ENCODE data around the gene ELOB. TPM values are rescaled to one million over a fixed set of nuclear protein-coding genes. Genes with fewer than 3 reads are reported as not detected.
A peak's percentile ranks its signal among the peaks of the same experiment; 100 is the strongest.

Gene ELOB
- total RNA-seq, 2 experiments from 2014 or later: 165 to 175 TPM

DNA sequence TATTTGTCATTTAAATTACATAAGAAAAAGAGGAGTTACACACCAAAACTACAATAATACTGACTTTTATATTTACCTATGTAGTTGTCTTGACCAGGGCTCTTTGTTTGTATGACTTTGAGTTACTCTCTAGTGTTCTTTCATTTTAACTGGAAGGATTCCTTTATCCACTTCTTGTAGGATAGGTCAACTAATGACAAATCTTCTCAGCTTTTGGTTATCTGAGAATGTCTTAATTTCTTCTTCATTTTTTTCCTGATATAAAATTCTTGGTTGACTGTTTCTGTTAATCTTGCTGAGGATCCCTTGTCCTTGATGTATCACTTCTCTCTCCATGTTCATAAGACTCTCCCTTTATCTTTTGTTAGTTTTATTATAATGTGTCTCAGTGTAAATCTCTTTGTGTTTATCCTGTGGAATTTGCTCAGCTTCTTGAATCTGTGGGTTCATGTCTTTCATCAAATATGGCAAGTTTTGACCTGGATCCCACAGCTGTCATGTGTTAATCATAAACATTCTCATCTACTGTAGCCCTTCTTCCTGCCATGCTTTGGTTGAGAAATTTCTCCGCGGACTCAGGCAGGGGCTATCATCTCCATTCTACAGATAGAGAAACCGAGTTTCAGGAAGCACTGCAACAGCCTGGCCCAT is 26.6 kb upstream of the ELOB start:
- Mint-ChIP-seq H3K9me3 (peaks cover 13% of the 10 kb centered on the region), H3K27me3 (peaks cover 19% of the 10 kb centered on the region), H3K4me1 (ENCODE audit: low read depth) (no peaks in the 10 kb centered on the region), H3K36me3 (no peaks in the 10 kb centered on the region), H3K27ac (no peak overlapping the region), H3K4me3 (no peak overlapping the region)
- POLR2A ChIA-PET: no interaction called here
- intact Hi-C loops (cut with micrococcal nuclease): no loop called here
- DNase-seq: no peak
- CTCF ChIA-PET: no interaction called here

DNA sequence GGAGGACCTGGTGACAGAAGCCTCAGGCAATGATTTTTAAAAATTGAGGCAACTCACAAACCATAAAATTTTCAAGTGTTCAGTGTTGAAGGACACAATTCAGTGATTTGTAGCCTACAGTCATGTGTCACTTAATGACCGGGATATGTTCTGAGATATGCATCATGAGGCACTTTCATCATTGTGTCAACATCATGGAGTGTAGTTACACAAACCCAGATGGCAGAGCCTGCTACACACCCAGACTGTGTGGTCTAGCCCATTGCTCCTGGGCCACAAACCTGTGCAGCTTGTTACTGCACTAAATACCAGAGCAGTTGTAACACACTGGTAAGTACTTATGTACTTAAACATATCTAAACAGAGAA is 22.8 kb upstream of the ELOB start:
- intact Hi-C loops (cut with micrococcal nuclease): no loop called here
- Mint-ChIP-seq H3K4me3 (no peak overlapping the region), H3K9me3 (peaks cover 13% of the 10 kb centered on the region), H3K27ac (no peak overlapping the region), H3K4me1 (ENCODE audit: low read depth) (no peaks in the 10 kb centered on the region), H3K36me3 (no peaks in the 10 kb centered on the region), H3K27me3 (peaks cover 6% of the 10 kb centered on the region)
- ChIA-PET POLR2A (no interaction called here), CTCF (no interaction called here)
- DNase-seq: no peak

DNA sequence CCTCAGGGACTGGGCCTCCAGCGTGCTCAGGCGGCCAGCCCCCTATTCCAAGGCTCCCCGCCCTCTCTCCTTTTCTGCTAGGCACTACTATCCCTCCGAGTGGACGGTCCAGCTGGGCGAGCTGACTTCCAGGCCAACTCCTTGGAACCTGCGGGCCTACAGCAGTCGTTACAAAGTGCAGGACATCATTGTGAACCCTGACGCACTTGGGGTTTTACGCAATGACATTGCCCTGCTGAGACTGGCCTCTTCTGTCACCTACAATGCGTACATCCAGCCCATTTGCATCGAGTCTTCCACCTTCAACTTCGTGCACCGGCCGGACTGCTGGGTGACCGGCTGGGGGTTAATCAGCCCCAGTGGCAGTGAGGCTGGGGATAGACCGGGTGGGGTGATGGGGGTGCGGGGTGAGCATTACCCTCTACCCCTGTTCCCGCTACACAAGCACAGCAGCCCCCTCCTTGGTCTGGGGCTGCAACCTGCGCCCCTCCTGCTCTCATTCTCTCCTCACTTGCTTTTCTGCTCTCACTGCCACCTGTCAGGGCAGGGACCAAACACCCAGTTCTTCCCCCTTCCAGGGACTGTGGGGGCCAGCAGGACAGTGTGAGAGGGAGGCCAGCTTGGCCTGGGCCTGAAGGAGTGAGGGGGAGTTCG is 22.3 kb upstream of the ELOB start:
- ChIA-PET CTCF (no interaction called here), POLR2A (no interaction called here)
- DNase-seq: no peak
- no peak overlapping the region for H3K4me3 Mint-ChIP-seq
- H3K27ac Mint-ChIP-seq: no peak overlapping the region
- H3K4me1 Mint-ChIP-seq (ENCODE audit: low read depth): no peaks in the 10 kb centered on the region
- no peaks in the 10 kb centered on the region for H3K36me3 Mint-ChIP-seq
- peaks cover 9% of the 10 kb centered on the region for H3K27me3 Mint-ChIP-seq
- intact Hi-C loops (cut with micrococcal nuclease): no loop called here
- peaks cover 9% of the 10 kb centered on the region for H3K9me3 Mint-ChIP-seq

DNA sequence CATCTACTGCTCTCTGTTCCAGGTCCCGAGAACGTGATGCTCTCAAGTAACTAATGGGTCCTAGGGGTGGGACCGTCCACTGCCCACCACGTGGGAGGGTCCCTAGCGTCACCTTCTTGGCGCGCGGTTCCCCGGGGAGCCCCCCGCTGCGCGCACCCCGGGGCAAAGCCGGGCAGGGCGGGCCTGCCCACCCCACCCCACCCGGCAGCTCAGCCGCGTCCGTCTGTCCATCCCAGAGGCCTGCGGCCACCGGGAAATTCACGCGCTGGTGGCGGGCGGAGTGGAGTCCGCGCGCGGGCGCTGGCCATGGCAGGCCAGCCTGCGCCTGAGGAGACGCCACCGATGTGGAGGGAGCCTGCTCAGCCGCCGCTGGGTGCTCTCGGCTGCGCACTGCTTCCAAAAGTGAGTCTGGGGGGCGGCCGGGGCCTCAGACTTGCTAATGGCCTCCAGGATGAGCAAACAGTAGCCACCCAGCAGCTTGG is 21.7 kb upstream of the ELOB start:
- Mint-ChIP-seq H3K36me3 (no peaks in the 10 kb centered on the region), H3K9me3 (peaks cover 3% of the 10 kb centered on the region), H3K4me1 (ENCODE audit: low read depth) (no peaks in the 10 kb centered on the region), H3K27me3 (peaks cover 12% of the 10 kb centered on the region), H3K4me3 (no peak overlapping the region), H3K27ac (no peak overlapping the region)
- POLR2A ChIA-PET: no interaction called here
- intact Hi-C loops (cut with micrococcal nuclease): no loop called here
- no peak for DNase-seq
- CTCF ChIA-PET: no interaction called here

DNA sequence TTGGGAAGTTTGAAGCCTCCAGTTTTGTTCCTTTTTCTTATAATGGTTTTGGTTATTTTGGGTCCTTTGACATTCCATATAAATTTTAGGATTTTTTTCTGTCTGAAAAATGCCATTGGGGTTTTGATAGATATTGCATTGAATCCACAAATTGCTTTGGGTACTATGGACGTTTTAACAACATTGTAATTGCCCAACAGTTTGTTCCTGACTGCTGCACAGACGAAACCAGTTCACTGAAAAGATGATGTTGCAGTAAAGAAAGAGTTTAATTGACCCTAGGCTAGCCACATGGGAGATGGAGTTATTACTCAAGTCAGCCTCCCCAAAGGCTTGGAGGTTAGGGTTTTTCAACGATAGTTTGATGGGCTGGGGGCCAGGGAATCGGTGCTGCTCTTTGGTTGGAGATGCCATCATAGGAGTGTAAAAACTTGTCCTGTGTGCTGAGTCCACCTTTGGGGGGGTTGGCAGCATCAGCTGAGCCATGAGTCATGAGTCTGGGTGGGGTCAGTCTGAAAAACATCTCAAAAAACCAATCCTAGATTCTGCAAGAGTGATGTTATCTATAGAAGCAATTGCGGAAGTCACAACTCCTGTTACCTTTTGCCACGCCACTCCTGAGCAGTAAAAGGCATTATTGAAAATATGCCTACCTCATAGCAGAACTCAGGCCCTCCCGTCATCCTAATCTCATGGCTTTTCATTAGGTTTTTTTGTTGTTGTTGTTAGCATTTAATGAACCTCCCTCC is 18.5 kb upstream of the ELOB start:
- POLR2A ChIA-PET: no interaction called here
- intact Hi-C loops (cut with micrococcal nuclease): no loop called here
- Mint-ChIP-seq H3K4me3 (no peak overlapping the region), H3K27me3 (peaks cover 21% of the 10 kb centered on the region), H3K9me3 (no peaks in the 10 kb centered on the region), H3K4me1 (ENCODE audit: low read depth) (no peaks in the 10 kb centered on the region), H3K27ac (no peak overlapping the region), H3K36me3 (no peaks in the 10 kb centered on the region)
- CTCF ChIA-PET: no interaction called here
- DNase-seq: no peak

DNA sequence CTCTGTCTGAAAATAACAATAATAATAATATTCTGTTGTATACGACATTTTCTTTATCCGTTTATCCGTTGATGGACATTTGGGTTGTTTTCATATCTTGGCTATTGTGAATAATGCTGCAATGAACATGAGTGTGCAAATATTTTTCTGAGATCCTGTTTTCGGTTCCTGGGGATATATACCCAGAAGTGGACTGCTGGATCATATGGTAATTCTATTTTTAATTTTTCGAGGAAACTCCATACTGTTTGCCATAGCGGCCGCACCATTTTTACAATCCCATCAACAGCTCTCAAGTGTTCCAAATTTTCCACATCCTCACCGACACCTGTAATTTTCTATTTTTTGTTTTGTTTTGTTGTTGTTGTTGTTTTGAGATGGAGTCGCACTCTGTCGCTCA is 15.9 kb upstream of the ELOB start:
- POLR2A ChIA-PET: no interaction called here
- Mint-ChIP-seq H3K9me3 (no peaks in the 10 kb centered on the region), H3K27ac (no peak overlapping the region), H3K4me3 (no peak overlapping the region), H3K36me3 (no peaks in the 10 kb centered on the region), H3K4me1 (ENCODE audit: low read depth) (no peaks in the 10 kb centered on the region), H3K27me3 (peaks cover 27% of the 10 kb centered on the region)
- CTCF ChIA-PET: no interaction called here
- DNase-seq: no peak
- intact Hi-C loops (cut with micrococcal nuclease): no loop called here

DNA sequence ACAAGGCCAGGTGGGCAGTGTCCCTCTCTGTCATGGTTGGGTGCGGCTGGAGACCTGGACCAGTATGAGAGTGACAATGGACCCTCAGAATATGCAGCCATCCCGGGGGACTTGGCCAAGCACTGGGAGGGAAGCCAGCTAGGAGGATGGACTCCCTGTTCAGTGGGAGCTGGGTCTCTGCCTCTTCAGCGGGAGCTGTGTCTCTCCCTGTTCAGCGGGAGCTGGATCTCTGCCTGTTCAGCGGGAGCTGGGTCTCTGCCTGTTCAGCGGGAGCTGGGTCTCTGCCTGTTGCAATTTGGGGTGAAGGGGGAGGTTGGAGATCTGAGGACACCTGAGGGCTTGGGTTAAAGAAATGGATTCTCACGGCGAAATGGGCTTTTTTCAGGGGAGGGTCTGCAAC is 14.1 kb upstream of the ELOB start:
- Mint-ChIP-seq H3K36me3 (no peaks in the 10 kb centered on the region), H3K9me3 (no peaks in the 10 kb centered on the region), H3K27me3 (peaks cover 26% of the 10 kb centered on the region), H3K4me3 (no peak overlapping the region), H3K27ac (no peak overlapping the region), H3K4me1 (ENCODE audit: low read depth) (peaks cover under 1% of the 10 kb centered on the region)
- POLR2A ChIA-PET: no interaction called here
- CTCF ChIA-PET: interaction anchor here (0.6 kb wide), 1 partner anchor 29 kb away, joined by 3 read pairs; no protein-coding TSS in a partner anchor
- no peak for DNase-seq
- intact Hi-C loops (cut with micrococcal nuclease): no loop called here

DNA sequence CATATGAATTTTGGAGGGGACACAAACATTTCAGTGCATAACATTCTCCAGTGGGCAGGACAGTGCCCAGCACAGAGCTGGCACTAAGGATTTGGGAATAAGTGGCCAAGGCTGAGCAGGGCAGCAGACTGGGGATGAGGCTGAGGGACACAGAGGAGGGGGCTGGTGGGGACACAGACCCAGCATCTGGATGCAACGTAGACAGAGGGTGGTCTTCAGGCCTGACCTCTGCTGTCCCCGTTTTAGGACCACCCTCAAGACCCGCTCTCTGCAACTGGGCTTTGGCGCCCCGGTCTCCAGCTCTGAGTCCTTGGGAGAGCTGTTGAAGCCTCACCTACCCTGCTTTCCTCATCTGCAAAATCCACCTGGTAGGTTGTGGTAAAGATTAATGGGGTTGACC is 13.6 kb upstream of the ELOB start:
- Mint-ChIP-seq H3K4me1 (ENCODE audit: low read depth) (peaks cover 3% of the 10 kb centered on the region), H3K4me3 (no peak overlapping the region), H3K9me3 (no peaks in the 10 kb centered on the region), H3K27ac (no peak overlapping the region), H3K27me3 (peaks cover 23% of the 10 kb centered on the region), H3K36me3 (no peaks in the 10 kb centered on the region)
- DNase-seq: no peak
- intact Hi-C loops (cut with micrococcal nuclease): no loop called here
- ChIA-PET CTCF (no interaction called here), POLR2A (no interaction called here)

DNA sequence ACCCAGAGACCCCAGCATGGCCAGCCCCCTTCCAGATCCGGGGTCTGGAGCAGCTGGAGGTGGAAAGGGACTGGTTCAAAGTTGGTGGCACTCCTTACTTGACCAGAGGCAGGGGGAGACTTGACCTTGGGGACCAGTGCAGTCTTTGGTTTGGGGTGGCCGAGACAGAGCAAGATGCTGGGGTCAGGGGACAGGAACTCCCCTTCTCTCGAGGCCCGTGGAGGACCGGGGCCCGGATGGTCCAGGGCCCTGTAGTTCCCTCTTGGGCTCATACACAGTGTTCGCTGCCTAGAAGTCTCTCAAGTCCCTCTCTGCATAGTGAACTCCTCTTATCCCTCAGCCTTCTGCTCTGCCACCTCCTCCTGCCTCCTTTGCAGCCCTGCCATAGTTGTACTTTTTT is 10.9 kb upstream of the ELOB start:
- no peak overlapping the region for H3K27ac Mint-ChIP-seq
- intact Hi-C loops (cut with micrococcal nuclease): no loop called here
- ChIA-PET POLR2A (interaction anchor here (0.6 to 1.7 kb wide), 2 partner anchors 10 to 44 kb away, joined by 3 to 6 read pairs; partner anchors contain the start of gene ELOB), CTCF (no interaction called here)
- DNase-seq: no peak
- H3K9me3 Mint-ChIP-seq: no peaks in the 10 kb centered on the region
- peaks cover 7% of the 10 kb centered on the region for H3K4me1 Mint-ChIP-seq (ENCODE audit: low read depth)
- H3K36me3 Mint-ChIP-seq: no peaks in the 10 kb centered on the region
- peaks cover 16% of the 10 kb centered on the region for H3K27me3 Mint-ChIP-seq
- H3K4me3 Mint-ChIP-seq: no peak overlapping the region

DNA sequence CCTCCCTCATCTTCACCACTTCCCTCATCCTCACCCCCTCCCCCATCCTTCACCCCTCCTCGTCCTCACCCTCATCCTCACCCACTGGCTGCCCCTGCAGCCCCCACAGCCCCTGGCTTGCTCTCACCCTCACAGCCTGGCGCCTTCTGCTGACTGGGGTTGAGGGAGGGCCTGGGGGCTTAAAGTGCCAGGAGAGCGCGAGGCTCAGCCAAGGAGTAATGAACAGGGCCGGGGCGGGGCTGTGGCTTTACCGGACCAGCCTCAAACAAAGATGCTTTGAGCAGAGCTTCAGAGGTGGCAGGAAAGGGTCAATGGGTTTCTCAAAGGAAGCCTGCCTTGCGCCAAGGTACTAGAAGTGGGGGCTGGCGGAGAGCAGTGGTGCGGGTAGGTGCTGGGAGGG is 10.3 kb upstream of the ELOB start, which contains the start of gene PRSS33:
PRSS33 (minus strand) TSS at position 155 of the 400 bp plus-strand sequence. CDS start 1,013 bp downstream, outside the sequence.
- ChIA-PET POLR2A (interaction anchor here (1.7 kb wide), 1 partner anchor 10 kb away, joined by 6 read pairs; the partner anchor contains the start of gene ELOB), CTCF (no interaction called here)
- Mint-ChIP-seq H3K27ac (no peak within 1 kb of the TSS), H3K4me1 (ENCODE audit: low read depth) (peaks cover 7% of the 10 kb centered on the region), H3K27me3 (peaks cover 14% of the 10 kb centered on the region), H3K9me3 (no peaks in the 10 kb centered on the region), H3K4me3 (no peak within 1 kb of the TSS), H3K36me3 (no peaks in the 10 kb centered on the region)
- intact Hi-C loops (cut with micrococcal nuclease): no loop called here
- DNase-seq: no peak

DNA sequence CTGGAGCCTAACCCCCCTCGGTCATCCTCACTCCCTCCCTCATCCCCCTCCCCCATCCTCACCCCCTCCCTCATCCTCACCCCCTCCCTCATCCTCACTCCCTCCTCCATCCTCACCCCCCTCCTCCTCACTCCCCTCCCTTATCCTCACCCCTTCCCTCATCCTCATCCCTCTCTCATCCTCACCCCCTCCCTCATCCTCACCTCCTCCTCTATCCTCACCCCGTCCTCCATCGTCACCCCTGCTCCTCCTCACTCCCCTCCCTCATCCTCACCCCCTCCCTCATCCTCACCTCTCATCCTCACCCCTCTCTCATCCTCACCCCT is 9.7 kb upstream of the ELOB start:
- H3K9me3 Mint-ChIP-seq: no peaks in the 10 kb centered on the region
- no peak overlapping the region for H3K27ac Mint-ChIP-seq
- H3K36me3 Mint-ChIP-seq: no peaks in the 10 kb centered on the region
- DNase-seq: no peak
- intact Hi-C loops (cut with micrococcal nuclease): no loop called here
- peaks cover 14% of the 10 kb centered on the region for H3K27me3 Mint-ChIP-seq
- no peak overlapping the region for H3K4me3 Mint-ChIP-seq
- peaks cover 7% of the 10 kb centered on the region for H3K4me1 Mint-ChIP-seq (ENCODE audit: low read depth)
- POLR2A ChIA-PET: interaction anchor here (1.7 kb wide), 1 partner anchor 9 kb away, joined by 6 read pairs; the partner anchor contains the start of gene ELOB
- CTCF ChIA-PET: no interaction called here

DNA sequence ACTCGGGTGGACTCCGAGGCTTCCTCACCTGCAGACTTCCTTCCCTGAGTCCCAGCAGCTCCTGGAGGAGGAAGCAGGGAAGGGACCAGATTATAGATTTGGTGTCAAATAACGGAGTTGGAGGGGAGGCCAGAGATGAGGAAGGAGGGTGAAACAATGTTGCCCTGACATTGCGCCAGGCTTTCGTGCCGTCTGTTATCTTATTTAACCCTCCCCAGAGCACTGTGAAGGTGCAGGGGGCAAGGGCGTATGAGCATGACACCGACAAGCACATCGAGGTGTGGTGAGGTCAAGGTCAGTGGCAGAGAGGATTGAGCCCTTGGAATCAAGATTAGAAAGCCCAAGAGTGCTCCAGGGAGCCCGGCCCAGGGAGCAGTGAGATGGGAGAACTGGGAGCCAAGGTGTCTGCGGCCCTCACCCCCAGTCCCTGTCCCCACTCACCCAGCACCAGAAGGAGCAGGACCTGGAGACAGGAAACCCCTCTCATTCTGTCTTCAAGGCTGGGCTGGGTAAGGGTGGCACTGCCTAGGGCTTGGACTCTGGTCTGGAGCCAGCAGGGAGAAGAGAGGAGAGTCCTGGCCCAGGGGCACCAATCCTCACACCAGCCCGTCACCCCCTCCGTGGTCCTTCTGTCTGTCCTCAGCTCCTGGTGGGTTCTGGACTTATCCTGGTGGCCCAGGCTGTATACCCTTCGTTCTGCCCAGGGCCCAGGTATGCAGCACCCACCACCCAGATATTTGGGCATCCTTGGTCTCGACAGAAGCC is 9.2 kb upstream of the ELOB start:
- intact Hi-C loops (cut with micrococcal nuclease): no loop called here
- H3K9me3 Mint-ChIP-seq: no peaks in the 10 kb centered on the region
- H3K4me1 Mint-ChIP-seq (ENCODE audit: low read depth): peaks cover 7% of the 10 kb centered on the region
- POLR2A ChIA-PET: interaction anchor here (0.5 to 1.7 kb wide), 3 partner anchors 8 to 525 kb away, joined by 3 to 6 read pairs (median 3); partner anchors contain the start of gene ELOB
- no peak overlapping the region for H3K27ac Mint-ChIP-seq
- H3K27me3 Mint-ChIP-seq: peaks cover 11% of the 10 kb centered on the region
- H3K4me3 Mint-ChIP-seq: peak overlapping the region; percentile 0
- CTCF ChIA-PET: no interaction called here
- no peak for DNase-seq
- no peaks in the 10 kb centered on the region for H3K36me3 Mint-ChIP-seq

Data from activated CD4-positive, alpha-beta memory T cell treated with anti-CD3 and anti-CD28 coated beads for 36 hours (primary cell).